SU-DHL-6 (cell line): ENCODE measurements around the gene ZNF414.

Experiments used
- H2AFZ ChIP-seq: fragments of 200-600 bp; sonication (generic); 2 replicates; pipeline ENCODE4 v1.6.1; 2014; ENCODE audit warnings: low read depth, mild to moderate bottlenecking, moderate library complexity, mixed read lengths, antibody characterized with exemption, low read length; ENCODE audit not compliant: severe bottlenecking
- H3F3A ChIP-seq: fragments of 200-600 bp; shearing (Covaris generic); 2 replicates; pipeline ENCODE4 v1.6.0; 2016; ENCODE audit warnings: antibody characterized with exemption, mild to moderate bottlenecking; ENCODE audit not compliant: insufficient read depth
- H3K27ac ChIP-seq: fragments of 200-600 bp; sonication (generic); 2 replicates; pipeline ENCODE4 v1.5.1; 2016; ENCODE audit warnings: low read depth, mild to moderate bottlenecking, low read length, moderate library complexity, mixed read lengths
- H3K27me3 ChIP-seq: fragments of 200-600 bp; sonication (generic), shearing (Covaris generic); 2 replicates; pipeline ENCODE4 v1.6.0; 2014; ENCODE audit warnings: mild to moderate bottlenecking, low read length
- H3K36me3 ChIP-seq: fragments of 200-600 bp; sonication (generic); 2 replicates; pipeline ENCODE4 v1.6.1; 2014; ENCODE audit warnings: mild to moderate bottlenecking, low read length, mixed read lengths
- H3K4me2 ChIP-seq: fragments of 300-600, 200-600 bp; shearing (Covaris generic), sonication (generic); 2 replicates; pipeline ENCODE4 v1.6.0; 2014; ENCODE audit warnings: low read length, low read depth, mild to moderate bottlenecking; ENCODE audit not compliant: poor library complexity, severe bottlenecking
- H3K4me3 ChIP-seq: fragments of 200-600 bp; sonication (generic); 2 replicates; pipeline ENCODE4 v1.5.1; 2014; ENCODE audit warnings: antibody characterized with exemption, low read length, mild to moderate bottlenecking, mixed read lengths; ENCODE audit not compliant: insufficient read depth, poor library complexity, severe bottlenecking
- H3K79me2 ChIP-seq: fragments of 200-600 bp; sonication (generic); 2 replicates; pipeline ENCODE4 v1.6.1; 2014; ENCODE audit warnings: mild to moderate bottlenecking, low read length, moderate library complexity; ENCODE audit not compliant: insufficient read depth
- H3K9ac ChIP-seq: fragments of 200-600 bp; sonication (generic); 2 replicates; pipeline ENCODE4 v1.7.0; 2014; ENCODE audit warnings: mild to moderate bottlenecking, low read length
- H3K9me2 ChIP-seq: fragments of 200-600 bp; sonication (generic); replicated peaks from 2 replicates; pipeline ENCODE4 v1.6.1; 2014; ENCODE audit warnings: low read length; ENCODE audit not compliant: insufficient read depth
- H3K9me3 ChIP-seq: fragments of 200-600 bp; sonication (generic); 2 replicates; pipeline ENCODE4 v1.6.1; 2014; ENCODE audit warnings: low read length, mixed read lengths; ENCODE audit not compliant: insufficient read depth
- H4K20me1 ChIP-seq: fragments of 200-600 bp; sonication (generic); 2 replicates; pipeline ENCODE4 v1.6.1; 2014; ENCODE audit warnings: low read depth, mild to moderate bottlenecking, antibody characterized with exemption, low read length, moderate library complexity, mixed read lengths
- EZH2phosphoT487 ChIP-seq: fragments of 200-600 bp; sonication (generic), shearing (Covaris generic); conservative IDR thresholded peaks from 2 replicates; pipeline ENCODE4 v1.6.1; 2018; ENCODE audit warnings: mild to moderate bottlenecking, antibody characterized with exemption, low read length, moderate library complexity, mixed read lengths
- TF ChIP-seq, protein P1 (sequence below): fragments of 200-600 bp; sonication (generic); IDR thresholded peaks from one replicate; pipeline ENCODE4 v1.5.1; 2017; ENCODE audit warnings: antibody characterized with exemption, mild to moderate bottlenecking, low read length, moderate library complexity; ENCODE audit not compliant: insufficient read depth, poor library complexity, severe bottlenecking

ZNF414 gene

DNA sequence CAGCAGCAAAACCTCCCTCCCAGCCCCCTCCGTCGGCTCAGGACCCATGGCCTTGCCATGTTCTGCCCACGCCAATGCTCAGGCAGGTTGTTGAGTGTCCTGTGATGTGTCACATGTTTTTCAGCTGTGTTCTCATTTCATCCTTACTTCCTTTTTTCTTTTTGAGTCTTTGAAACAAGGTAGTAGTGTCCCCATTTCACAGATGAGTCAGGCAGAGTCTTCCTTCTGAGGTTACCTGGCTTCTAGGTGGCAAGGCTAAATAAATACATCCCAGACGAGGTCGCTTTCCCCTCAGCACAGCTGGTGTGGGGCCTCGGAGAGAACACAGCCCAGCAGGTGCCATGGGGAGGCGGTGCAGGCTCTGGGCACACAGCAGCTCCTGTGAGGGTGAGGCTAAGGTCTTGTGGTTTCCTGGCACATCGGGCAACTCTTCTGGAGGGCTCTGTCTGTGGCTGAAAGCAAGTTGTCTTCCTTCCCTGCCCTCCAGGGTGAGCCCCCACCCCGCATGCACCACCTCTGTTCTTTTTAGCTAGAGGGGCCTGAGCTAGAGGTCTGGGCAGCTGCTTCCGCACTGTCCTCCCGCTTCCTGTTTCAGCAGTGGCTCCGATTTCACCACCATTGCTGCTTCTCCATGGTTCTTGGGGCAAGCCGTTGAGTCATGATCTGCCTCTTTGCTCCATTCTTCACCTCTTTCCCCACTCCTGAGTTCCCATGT lies 26.7 kb downstream of the ZNF414 start:
- H3K9me2 ChIP-seq = no peaks in the 10 kb centered on the region
- peaks cover 8% of the 10 kb centered on the region; the same call in 1 of the 2 replicates for H3K36me3 ChIP-seq
- H3K4me2 ChIP-seq = no peak overlapping the region
- no peak overlapping the region for H3K9ac ChIP-seq
- no peaks in the 10 kb centered on the region for H3K9me3 ChIP-seq
- peaks cover 1% of the 10 kb centered on the region for H3K79me2 ChIP-seq
- no peak overlapping the region for H3K4me3 ChIP-seq
- no peak for TF ChIP-seq EZH2phosphoT487
- TF ChIP-seq, protein P1, sequence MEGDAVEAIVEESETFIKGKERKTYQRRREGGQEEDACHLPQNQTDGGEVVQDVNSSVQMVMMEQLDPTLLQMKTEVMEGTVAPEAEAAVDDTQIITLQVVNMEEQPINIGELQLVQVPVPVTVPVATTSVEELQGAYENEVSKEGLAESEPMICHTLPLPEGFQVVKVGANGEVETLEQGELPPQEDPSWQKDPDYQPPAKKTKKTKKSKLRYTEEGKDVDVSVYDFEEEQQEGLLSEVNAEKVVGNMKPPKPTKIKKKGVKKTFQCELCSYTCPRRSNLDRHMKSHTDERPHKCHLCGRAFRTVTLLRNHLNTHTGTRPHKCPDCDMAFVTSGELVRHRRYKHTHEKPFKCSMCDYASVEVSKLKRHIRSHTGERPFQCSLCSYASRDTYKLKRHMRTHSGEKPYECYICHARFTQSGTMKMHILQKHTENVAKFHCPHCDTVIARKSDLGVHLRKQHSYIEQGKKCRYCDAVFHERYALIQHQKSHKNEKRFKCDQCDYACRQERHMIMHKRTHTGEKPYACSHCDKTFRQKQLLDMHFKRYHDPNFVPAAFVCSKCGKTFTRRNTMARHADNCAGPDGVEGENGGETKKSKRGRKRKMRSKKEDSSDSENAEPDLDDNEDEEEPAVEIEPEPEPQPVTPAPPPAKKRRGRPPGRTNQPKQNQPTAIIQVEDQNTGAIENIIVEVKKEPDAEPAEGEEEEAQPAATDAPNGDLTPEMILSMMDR = no peak
- no peak overlapping the region for H2AFZ ChIP-seq
- H3K27me3 ChIP-seq = no peaks in the 10 kb centered on the region
- no peak overlapping the region for H3K27ac ChIP-seq
- no peaks in the 10 kb centered on the region for H3F3A ChIP-seq
- H4K20me1 ChIP-seq = peaks cover 4% of the 10 kb centered on the region; the same call in 1 of the 2 replicates

DNA sequence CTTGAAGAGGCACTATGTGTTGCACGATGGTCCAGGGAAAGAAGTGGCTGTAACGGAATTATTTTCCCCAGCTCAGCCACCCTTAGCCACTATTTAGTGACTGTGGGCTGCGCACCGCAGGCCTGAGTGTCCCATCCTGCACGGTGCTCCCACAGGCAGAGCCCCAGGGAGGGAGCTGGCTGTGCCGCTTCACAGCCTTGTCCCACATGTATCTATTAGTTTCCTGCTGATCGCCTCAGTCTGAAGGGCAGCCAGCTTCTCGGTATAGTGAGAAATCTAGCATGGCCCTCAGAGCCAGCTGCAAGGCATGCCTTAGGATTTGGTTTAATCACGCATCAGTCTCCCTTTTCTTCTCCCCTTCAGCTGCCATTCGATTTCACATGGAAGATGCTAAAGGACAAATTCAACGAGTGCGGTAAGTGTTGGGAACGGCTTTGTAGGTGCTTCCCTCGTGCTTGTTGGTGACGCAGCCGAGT lies 27.3 kb downstream of the ZNF414 start:
- Histone ChIP-seq H3K4me3 (no peak overlapping the region), H3K9ac (no peak overlapping the region), H2AFZ (no peak overlapping the region), H3F3A (no peaks in the 10 kb centered on the region), H3K9me2 (no peaks in the 10 kb centered on the region), H3K79me2 (peaks cover 7% of the 10 kb centered on the region), H4K20me1 (peaks cover 4% of the 10 kb centered on the region; the same call in 1 of the 2 replicates), H3K9me3 (no peaks in the 10 kb centered on the region), H3K27me3 (no peaks in the 10 kb centered on the region), H3K36me3 (peaks cover 8% of the 10 kb centered on the region; the same call in 1 of the 2 replicates), H3K4me2 (no peak overlapping the region), H3K27ac (no peak overlapping the region)
- TF ChIP-seq, protein P1 = no peak
- TF ChIP-seq EZH2phosphoT487 = no peak

DNA sequence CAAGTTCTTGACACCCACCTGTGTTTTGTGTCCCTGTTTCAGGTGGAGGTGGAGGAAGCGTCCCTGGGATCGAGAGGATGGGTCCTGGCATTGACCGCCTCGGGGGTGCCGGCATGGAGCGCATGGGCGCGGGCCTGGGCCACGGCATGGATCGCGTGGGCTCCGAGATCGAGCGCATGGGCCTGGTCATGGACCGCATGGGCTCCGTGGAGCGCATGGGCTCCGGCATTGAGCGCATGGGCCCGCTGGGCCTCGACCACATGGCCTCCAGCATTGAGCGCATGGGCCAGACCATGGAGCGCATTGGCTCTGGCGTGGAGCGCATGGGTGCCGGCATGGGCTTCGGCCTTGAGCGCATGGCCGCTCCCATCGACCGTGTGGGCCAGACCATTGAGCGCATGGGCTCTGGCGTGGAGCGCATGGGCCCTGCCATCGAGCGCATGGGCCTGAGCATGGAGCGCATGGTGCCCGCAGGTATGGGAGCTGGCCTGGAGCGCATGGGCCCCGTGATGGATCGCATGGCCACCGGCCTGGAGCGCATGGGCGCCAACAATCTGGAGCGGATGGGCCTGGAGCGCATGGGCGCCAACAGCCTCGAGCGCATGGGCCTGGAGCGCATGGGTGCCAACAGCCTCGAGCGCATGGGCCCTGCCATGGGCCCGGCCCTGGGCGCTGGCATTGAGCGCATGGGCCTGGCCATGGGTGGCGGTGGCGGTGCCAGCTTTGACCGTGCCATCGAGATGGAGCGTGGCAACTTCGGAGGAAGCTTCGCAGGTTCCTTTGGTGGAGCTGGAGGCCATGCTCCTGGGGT lies 28.2 kb downstream of the ZNF414 start:
- no peak overlapping the region for H3K4me3 ChIP-seq
- H3K27me3 ChIP-seq = no peaks in the 10 kb centered on the region
- TF ChIP-seq EZH2phosphoT487 = no peak
- TF ChIP-seq, protein P1 = no peak
- H3K27ac ChIP-seq = no peak overlapping the region
- H3K4me2 ChIP-seq = no peak overlapping the region
- no peak overlapping the region for H2AFZ ChIP-seq
- no peak overlapping the region for H3K9ac ChIP-seq
- H3K9me2 ChIP-seq = no peaks in the 10 kb centered on the region
- H4K20me1 ChIP-seq = peaks cover 9% of the 10 kb centered on the region; the same call in 1 of the 2 replicates
- no peaks in the 10 kb centered on the region for H3K9me3 ChIP-seq
- peaks cover 8% of the 10 kb centered on the region; the same call in 1 of the 2 replicates for H3K36me3 ChIP-seq
- H3F3A ChIP-seq = no peaks in the 10 kb centered on the region
- peaks cover 16% of the 10 kb centered on the region for H3K79me2 ChIP-seq
